ENCODE measurements around the gene GHRH.

DNA sequence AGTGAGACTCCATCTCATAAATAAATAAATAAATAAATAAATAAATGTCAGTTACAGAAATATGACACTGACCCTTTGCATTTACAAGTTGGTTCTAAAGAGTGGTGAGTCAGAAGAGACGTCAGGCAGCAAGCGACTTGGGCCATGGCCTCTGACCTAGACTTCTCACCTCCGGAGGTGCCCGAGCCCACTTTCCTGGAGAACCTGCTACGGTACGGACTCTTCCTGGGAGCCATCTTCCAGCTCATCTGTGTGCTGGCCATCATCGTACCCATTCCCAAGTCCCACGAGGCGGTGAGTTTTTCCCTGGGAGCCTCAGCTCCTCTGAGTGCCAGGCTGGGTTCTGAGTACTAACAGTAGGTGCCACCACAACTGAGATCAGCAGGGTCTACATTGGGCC is 39.5 kb upstream of the GHRH start:
- no peak for TF ChIP-seq EZH2phosphoT487 (IDR thresholded peaks at IDR 0.05; ENCODE audit: low read depth)
- TF ChIP-seq, protein P1, sequence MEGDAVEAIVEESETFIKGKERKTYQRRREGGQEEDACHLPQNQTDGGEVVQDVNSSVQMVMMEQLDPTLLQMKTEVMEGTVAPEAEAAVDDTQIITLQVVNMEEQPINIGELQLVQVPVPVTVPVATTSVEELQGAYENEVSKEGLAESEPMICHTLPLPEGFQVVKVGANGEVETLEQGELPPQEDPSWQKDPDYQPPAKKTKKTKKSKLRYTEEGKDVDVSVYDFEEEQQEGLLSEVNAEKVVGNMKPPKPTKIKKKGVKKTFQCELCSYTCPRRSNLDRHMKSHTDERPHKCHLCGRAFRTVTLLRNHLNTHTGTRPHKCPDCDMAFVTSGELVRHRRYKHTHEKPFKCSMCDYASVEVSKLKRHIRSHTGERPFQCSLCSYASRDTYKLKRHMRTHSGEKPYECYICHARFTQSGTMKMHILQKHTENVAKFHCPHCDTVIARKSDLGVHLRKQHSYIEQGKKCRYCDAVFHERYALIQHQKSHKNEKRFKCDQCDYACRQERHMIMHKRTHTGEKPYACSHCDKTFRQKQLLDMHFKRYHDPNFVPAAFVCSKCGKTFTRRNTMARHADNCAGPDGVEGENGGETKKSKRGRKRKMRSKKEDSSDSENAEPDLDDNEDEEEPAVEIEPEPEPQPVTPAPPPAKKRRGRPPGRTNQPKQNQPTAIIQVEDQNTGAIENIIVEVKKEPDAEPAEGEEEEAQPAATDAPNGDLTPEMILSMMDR (IDR thresholded peaks at IDR 0.05; ENCODE audit: low read depth, low read length), result no peak
